MM.1S (cell line): ENCODE measurements around the gene SLC35F1.

Experiments
- CTCF ChIP-seq: fragments of 300-600 bp; sonication (generic); IDR thresholded peaks from 2 replicates; pipeline ENCODE4 v1.5.1; 2016; ENCODE audit warnings: antibody characterized with exemption, low read length, mixed read lengths
- EZH2 ChIP-seq: fragments of 300-600 bp; sonication (generic); optimal IDR thresholded peaks from 2 replicates; pipeline ENCODE3; 2017; ENCODE audit warnings: low read depth, mild to moderate bottlenecking, antibody characterized with exemption, low read length, mixed read lengths
- EZH2phosphoT487 ChIP-seq: fragments of 300-600 bp; sonication (generic); IDR thresholded peaks from 2 replicates; pipeline ENCODE4 v1.6.1; 2018; ENCODE audit warnings: antibody characterized with exemption, low read length

- no peak for TF ChIP-seq EZH2phosphoT487
- TF ChIP-seq CTCF = no peak
- no peak for TF ChIP-seq EZH2
Observed at GRCh38 chr6:118101220-118101619, 194.2 kb downstream of the SLC35F1 start.
